GM18526 (cell line): ENCODE data around the gene NOTUM.

Source experiments
- POLR2A ChIP-seq: IDR thresholded peaks from 3 replicates; pipeline ENCODE4 v1.6.1; 2011; ENCODE audit not compliant: insufficient read length; ENCODE audit errors: extremely low read depth

Gene NOTUM

GRCh38 chr17:81958633-81959342 is 2.2 kb downstream of the NOTUM start:
- TF ChIP-seq POLR2A: no peak

GRCh38 chr17:81957691-81958432 is 3.1 kb downstream of the NOTUM start:
- TF ChIP-seq POLR2A: no peak

DNA sequence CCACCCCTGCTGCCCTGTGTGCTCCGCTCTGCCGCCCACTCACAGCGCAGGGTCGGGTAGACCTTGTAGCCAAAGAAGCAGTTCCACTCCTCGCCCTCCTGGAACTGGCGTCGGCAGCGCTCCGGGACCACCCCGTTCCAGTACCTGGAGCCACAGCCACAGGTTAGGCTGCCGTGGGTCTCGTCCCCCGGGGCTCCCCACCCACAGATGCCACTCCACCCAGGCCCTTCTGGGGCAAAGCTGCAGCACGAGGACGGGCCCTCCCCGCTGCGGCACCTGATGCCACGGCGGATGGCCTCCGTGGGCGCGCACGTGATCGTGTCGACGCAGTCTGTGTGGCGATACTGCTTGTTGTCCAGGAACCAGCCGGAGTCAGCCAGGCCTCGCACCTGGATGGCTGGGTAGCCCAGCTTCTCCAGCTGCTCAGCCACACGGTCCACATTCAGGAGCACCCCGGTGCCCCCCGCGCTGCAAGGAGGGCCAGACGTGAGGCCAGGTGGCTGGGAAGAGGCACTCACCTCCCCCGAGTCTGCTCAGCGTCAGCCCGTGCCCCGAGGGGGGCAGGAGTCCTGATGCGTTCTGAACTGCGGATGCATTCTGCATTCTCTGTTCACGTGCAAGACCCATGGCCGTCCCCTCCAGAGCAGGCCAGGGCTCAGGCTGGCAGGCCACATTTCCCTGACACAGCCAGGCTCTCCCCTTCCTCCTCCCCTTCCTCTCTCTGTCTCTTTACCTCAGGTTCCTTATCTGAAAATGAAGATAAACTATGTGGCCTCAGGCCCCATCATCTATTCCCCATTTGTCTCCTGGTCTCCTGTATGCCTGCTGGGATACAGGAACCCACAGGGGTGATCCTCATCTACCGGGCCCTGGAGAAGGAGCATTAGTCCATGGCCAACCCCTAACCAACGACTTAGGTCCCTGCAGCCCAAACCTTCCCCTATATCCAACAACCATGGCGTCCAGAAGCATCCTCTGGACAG is 4.1 kb downstream of the NOTUM start:
- no peak for TF ChIP-seq POLR2A

GRCh38 chr17:81955756-81956544 is 5.0 kb downstream of the NOTUM start:
- no peak for TF ChIP-seq POLR2A

DNA sequence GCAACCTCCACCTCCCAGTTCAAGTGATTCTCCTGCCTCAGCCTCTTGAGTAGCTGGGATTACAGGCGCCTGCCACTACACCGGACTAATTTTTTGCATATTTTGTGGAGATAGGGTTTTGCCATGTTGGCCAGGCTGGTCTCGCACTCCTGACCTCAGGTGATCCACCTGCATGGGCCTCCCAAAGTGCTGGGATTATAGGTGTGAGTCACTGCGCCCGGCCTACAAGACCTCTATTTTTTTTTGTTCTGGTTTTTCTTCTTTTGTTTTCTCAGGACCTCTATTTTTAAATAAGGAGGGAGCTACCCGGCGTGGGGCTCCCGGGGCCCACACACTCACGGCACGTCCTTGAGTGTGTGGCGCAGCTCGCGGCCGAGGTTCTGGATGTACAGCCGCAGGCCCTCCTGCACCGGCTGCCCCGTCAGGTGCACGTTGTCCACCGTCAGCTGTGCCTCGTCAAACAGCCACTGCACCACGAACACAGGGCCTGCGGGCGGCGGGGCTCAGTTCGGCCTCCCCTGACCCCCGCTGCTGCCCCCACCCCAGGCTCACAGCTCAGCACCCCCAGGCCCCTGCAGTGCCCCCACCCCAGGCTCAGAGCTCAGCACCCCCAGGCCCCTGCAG is 5.8 kb downstream of the NOTUM start:
- TF ChIP-seq POLR2A: no peak

- no peak for TF ChIP-seq POLR2A
Measured at GRCh38 chr17:81954131-81955057, 6.6 kb downstream of the NOTUM start.

- TF ChIP-seq POLR2A: no peak
Measured at GRCh38 chr17:81952792-81953228, 8.2 kb downstream of the NOTUM start.

DNA sequence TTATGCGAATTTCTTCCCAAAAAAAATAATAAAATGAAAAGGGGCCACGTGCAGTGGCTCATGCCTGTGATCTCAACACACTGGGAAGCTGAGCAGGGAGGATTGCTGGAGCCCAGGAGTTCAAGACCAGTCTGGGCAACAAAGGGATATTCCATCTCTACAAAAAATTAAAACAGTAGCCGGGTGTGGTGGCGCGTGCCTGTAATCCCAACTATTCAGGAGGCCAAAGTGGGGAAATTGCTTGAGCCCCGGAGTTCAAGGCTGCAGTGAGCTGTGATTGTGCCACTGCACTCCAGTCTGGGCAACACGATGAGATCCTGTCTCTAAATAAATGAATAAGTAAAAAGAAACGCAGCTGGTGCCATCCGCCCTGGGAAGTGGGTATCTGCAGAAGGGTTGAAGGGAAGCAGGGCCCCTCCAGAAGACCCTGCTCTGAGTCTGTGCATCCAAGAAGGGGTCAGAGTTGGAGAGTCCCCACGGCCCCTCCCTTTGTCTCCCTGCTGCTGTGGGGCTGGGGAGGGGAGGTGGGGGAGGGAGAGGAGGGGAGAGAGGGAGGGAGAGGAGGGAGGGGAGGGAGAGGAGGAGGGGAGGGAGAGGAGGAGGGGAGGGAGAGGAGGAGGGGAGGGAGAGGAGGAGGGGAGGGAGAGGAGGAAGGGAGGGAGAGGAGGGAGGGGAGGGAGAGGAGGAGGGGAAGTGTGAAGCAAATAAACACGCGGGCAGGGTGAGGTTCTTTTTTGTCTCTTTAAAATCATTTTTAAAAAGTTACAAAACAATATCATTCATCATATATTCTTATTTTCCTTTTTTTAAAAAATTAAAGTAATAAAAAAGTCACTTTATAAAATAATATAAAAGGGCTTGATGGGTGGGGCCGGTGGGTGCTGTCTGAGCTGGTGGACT is 9.0 kb downstream of the NOTUM start:
- no peak for TF ChIP-seq POLR2A

DNA sequence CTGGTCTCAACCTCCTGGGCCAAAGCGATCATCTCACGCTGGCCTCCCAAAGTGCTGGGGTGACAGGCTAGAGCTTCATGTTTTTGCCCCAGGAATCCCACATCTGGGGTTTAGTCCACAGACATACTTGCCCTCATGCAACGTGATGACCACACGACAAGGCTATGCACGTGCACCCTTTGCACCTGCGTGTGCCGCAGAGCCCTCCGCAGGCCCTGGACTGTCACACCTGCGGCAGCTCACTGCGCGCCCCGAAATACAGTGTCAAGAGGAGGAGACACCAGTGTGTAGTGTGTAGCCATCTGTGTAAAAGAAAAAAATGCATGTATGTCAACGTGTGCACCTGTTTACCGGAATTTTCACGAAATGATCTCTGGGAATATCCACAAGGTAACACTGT is 10.5 kb downstream of the NOTUM start:
- no peak for TF ChIP-seq POLR2A

GRCh38 chr17:81948635-81949378 is 12.2 kb downstream of the NOTUM start:
- TF ChIP-seq POLR2A: no peak

- TF ChIP-seq POLR2A: no peak
Measured at GRCh38 chr17:81947189-81947588, 13.8 kb downstream of the NOTUM start, which contains the start of gene MYADML2. TSS of gene MYADML2 (minus strand) at chr17:81947233. CDS start at chr17:81941741, 5,492 bp downstream.

GRCh38 chr17:81944858-81945257 is 16.1 kb downstream of the NOTUM start:
- no peak for TF ChIP-seq POLR2A

GRCh38 chr17:81942167-81942553 is 18.8 kb downstream of the NOTUM start:
- TF ChIP-seq POLR2A: no peak
